ENCODE data around the gene ZWILCH.
A peak's percentile ranks its signal among the peaks of the same experiment; 100 is the strongest.

ZWILCH gene

DNA sequence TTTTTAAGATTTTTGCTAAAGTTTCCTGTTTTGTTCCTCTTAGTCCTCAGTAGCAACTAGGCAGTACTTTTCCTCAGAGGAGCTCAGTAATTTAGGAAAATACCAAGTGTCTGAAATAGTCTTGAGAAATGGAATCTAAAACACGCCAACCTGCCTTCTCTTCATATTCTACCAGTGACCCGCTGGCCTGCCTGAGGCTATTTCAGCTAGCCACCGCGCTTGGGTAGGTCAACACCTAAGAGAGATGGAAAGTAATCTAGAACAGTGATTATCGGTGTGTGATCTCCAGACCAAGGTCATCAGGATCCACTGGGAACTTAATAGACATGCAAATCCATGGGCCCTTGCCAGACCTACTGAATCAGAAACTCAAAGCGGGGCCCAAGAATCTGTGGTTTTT, 53.1 kb downstream of the ZWILCH start:
- DNase-seq, result no peak

DNA sequence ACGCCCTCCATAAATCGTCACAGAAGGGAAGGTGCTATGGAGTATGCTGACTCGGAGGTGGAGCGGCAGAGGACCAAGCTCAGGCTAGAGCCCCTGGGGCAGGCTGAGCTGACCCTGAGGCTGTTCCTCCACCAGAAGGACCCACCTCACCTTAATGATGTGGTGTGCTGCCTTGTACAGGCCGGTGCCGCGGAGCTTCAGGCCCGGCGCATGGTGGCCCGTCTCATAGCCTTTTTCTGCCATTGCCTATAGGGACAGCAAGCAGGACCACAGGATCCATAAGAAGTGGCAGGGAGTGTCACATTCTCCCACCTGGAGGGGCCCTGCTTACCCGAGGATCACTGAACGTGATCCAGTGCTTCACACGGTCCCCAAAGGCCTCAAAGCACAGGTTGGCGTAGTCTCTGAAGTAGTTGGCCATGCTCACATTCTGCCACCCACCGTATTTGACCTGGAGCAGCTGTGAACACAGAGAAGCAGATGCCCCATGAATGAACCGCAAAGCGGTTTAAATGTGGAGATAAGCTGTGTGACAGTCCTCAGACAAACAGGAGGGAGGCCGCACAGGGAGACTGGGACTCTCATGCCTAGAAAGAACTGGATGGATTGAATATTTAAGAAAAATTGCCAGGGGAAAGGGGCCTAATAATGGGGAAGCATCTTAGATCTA, 55.9 kb downstream of the ZWILCH start:
- DNase-seq, result no peak

DNA sequence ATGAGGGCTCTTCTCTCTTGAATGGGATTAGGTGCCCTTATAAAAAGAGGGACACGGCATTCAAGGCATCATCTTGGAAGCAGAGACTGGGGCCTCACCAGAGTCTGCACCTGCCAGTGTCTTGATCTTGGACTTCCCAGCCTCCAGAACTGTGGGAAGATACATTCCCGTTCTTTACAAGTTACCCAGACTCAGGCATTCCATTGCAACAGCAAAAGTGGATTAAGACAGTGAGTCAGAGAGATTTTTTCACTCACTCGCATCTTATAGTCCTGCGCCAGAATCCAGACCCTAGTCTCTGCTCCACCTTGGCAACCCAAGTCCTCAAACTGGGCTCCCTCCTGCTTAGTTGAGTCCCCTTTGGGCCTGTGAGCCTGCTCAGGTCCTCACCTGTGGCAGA, 58.0 kb downstream of the ZWILCH start:
- no peak for DNase-seq

DNA sequence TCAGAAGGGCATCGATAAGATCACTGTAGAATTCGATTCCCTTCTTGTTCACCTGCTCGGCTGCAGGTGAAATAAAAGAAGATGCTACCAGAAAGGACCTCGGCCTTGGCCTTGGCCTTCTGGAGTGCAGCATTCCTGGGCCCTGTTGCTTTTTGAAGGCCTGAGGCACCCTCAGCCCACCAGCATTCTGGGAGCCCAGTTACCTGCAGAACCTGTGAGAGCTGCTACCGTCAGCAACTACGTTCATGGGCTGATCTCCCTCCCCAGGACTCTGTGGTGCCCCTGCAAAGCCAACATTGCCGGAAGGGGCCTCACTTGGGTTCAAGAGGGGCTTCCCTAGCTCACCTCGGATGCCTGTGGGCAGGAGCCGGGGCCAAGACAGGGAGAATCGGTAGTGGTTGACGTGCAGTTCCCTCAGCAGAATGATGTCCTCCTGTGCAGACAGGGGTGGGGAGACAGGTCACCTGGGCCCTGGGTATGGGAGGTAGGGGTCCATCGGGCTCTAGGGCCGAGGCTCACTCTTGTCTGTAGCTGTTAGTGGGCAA, 58.5 kb downstream of the ZWILCH start:
- DNase-seq, result no peak

DNA sequence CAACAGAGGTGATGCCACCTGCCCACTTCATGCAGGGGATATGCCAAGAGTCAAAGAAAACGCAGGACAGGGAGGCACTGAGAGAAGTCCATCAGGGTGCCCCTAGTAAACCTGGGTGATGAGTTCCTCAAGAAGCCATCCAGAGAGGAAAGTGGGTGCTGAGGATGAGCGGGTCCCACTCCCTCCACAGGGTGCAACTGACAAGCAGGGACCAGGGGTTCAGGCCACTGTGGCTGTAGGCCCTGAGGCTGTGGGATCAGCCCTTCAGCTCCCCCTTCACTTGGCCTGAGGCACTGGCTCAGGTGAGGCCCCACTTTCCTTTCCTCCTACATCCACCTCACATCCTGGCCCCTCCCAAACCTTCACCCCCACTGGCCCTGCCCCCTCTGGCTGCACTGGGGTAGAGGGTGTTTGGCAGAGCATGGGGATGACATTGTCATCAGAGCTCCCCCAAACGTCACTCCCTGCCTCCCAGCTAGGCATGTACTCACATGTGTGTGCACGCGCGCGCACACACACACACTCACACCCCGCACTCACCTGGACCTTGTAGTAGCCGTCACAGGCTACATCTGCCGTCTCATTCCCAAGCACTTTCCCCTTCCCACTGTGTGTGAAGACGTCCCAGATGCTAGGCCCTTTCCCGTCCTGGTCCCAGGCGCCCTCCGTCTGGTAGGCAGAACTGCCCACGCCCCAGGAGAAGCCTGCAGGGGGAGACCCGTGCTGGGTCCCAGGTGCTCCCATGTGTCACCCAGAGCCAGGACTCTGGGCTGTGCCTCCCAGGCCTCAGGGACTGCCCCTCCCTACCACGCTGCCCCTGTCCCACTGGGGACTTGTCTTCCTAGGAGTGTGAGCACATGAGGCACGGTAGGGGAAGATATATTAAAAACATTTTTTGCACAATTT, 59.3 kb downstream of the ZWILCH start:
- no peak for DNase-seq

DNA sequence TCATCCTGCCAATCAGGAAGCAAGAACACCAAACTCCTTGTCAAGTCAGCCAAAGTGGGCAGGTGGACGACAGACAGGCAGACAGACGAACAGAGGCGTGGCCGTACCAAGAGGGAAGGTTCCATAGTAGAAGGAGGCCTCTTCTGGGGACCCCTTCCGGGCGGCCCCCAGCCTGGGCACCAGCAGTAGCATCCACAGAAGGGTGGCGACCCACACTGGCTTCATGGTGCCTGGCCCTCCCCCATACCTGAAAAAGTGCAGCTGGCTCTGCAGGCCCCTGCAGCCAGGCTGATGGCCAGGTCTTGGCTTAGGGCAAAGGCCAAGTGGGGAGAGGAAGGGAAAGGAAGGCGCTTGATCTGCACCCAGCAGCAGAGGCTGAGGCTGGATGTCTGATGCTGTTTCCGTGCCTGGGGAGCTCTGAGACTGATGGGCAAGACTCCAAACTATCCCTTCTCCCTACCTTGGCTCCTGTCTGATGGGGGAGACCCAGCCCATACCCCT, 60.1 kb downstream of the ZWILCH start:
- no peak for DNase-seq

DNA sequence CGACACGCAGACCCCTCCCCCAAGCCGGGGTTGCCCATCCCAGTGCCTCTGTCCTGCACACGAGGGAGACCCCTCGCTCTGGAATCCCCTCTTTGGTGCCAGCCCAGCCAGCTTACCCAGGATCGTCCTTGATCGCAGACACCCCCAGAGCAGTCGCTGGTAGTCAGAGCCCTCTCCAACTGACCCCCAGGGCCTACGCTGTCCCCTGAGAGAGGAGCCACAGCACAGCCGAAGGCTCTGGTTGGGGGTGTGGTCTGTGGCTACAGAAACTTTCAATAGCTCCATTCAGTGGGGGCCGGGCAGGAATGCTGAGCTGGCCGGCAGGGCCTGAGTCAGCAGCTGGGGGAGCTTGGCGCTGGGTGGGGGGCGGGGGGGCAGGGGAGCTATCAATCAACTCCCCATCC, 60.6 kb downstream of the ZWILCH start, which contains the start of gene LCTL:
TSS of gene LCTL (minus strand) at position 258 of the 404 bp plus-strand sequence. CDS start 633 bp downstream, outside the sequence.
- no peak for DNase-seq

DNA sequence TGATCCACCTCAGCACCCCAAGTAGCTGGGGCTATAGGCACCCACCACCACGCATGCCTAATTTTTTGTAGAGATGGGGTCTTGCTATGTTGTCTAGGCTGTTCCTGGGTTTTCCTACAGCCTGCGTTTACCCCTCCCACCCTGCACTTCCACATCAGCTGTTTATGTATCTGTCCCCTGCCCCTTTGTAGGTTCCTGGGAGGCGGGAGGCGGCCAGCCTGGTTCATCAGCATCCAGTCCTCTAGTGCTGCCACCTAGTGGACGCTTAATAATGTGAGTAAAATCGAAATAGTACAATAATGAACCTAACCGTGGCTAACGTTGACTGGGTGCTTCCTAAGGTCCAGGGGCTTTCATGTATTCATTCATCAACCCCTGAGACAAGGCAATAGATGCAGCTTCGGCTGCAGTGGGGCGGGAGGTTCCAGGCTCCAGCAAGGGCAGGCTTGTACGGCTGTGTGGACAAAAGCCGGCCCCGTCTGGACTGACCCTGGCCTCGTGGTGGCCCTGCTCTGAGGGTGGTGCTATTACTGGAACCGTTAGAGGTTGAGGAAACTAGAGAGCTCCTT, 61.9 kb downstream of the ZWILCH start:
- peak; percentile 59 for DNase-seq

DNA sequence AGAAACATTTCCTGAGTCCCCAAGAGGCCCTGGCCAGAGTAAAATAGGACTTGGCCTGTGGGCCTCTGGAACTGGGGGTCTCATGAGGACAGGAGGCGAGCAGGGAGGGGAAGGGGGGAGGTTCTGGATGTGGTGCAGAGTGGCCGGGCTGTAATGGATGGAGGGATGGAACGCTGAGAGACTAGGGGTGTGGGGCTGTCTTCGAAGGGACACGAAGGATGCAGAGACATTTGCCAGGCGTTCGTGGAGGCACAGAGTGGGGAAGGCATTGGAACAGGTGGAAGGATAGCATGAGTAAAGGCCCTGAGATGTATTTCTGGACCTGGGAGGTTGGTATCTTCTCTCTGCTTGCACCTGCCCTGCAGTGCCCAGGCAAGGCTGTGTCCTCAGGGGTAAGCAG, 62.8 kb downstream of the ZWILCH start:
- no peak for DNase-seq

GRCh38 chr15:66569461-66570137, 64.5 kb downstream of the ZWILCH start:
- DNase-seq, result no peak

GRCh38 chr15:66570327-66570726, 65.2 kb downstream of the ZWILCH start:
- DNase-seq, result no peak

GRCh38 chr15:66570842-66571478, 65.8 kb downstream of the ZWILCH start:
- no peak for DNase-seq

DNA sequence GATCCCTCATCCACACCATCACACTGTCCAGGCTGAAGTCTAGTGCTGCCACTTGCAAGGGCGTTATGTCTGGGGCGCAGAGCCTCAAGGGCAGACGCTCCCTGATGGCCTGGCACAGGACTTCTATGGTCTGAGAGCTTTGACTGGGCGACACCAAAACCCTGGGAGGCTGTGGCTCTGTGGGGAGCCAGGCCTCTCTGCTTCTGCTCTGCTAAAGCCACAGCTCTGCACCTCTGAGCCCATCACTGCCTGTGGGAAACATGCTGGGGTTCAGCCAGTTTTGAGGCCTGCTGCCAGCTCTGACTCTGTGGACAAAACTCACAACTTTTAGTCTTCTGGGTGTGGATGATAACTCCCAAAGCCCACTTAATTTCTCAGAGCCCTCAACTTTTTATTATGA, 67.0 kb downstream of the ZWILCH start:
- no peak for DNase-seq

DNA sequence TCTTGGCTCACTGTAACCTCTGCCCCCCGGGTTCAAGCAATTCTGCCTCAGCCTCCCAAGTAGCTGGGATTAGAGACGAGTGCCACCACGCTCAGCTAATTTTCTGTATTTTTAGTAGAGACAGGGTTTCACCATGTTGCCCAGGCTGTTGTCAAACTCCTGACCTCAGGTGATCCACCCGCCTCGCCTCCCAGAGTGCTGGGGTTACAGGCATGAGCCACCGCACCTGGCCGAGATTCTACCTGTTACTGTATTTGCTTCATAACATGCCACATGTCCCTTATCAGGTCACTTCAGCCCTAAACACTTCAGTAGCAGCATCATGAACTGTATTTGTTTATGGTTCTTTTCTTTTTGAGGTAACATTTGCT, 68.2 kb downstream of the ZWILCH start:
- DNase-seq, result no peak

- no peak for DNase-seq
Observed at GRCh38 chr15:66573719-66574595, 68.8 kb downstream of the ZWILCH start.

DNA sequence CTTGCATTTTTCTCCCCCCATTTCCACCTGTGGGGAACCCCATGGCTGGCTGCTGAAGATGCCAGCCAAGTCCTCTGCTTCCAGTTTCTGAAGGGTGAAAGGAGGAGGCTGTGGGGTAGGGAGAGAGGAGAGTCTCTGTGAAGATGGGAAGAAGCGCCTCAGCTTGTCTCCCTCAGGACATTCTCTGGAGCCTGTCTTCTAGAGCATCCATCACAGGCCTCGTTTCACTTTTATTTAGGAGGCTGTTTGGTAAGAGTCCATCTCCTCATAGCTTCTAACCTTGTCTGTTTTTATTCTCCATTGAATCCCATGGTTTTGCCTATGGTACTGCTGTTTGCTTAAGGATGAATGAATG, 69.4 kb downstream of the ZWILCH start:
- DNase-seq, result no peak

DNA sequence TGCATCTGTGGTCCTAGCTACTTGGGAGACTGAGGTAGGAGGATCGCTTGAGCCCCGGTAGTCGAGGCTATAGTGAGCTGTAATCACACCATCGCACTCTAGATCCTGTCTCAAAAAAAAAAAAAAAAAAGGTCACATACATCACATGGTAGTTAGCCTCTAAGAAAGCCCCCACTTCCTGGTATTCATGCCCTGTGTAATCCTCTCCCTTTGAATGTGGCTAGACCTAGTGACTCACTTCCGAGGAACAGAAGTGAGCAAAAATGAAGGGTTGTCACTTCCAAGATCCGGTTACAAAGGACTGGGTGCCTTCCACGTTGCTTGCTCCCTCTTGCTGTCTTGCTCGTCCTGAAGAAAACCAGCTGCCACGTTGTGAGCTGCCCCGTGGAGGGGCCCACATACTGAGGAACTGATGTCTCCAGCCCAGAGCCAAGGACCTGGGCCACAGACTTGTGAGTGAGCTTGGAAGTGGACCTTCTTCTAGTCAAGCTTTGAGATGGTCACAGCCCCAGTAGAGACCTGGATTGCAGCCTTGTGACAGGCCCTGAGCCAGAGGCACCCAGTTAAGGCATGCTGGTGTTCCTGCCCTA, 73.3 kb downstream of the ZWILCH start:
- DNase-seq, result peak; percentile 96

DNA sequence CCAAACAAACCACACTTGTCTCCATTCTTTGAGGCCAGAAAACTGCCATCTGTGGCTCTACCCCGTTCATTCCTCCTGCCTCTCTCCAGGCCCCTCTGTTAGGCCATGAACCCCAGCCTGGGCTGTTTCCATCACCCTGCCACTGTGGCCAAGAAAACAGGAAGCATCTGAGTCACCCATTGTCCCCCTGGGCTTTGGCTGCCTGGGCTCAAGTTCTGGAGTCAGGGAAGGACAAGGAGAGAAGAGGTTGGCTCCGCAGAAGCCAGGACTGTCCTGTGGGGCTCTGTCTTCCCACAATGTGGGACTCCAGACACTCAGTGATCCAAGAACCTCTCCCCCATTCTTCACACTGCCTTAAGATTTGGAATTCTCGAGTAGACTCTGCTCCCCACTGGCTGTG, 75.5 kb downstream of the ZWILCH start:
- peak; percentile 65 for DNase-seq

- peak; percentile 85 for DNase-seq
Observed at GRCh38 chr15:66581972-66582537, 76.9 kb downstream of the ZWILCH start.

DNA sequence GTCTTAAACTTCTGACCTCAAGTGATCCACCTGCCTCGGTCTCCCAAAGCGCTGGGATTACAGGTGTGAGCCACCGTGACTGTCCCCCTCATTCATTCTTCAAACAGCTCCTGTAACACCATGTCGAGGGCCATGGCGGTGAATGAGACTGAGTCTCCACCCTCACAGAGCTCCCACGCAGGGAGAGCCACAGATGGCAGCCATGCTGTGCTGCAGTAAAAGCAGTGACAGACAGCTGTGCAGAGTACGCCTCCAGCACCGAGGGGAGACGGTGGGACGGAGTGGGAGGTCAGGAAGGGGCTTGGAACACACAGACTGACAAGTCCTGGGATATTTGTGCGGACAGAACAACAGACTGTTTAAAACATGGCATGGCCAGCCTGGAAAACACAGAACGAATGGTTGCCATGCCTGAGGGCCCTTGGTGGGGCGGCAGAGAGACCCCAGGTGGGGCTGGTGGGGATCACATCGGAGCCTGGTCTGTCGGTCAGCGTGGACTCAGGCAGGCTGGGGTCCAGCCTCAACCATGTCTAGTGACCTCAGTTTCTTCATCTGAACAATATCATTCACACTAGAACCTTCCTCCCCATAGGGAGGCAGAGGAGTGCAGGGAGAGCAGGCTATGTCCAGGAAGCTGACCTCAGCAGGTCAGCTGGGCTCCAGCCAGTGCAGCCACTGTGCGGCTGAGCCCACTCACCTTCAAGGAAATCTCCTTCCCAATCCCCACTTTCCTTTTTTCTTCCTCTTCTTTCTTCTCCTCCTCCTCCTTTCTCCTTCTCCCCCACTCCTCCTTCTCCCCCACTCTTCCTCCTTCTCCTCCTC, 81.2 kb downstream of the ZWILCH start:
- DNase-seq, result no peak

All from MV-4-11 (cell line).